Superior temporal gyrus (tissue), 1 donor: Measurements from ENCODE around the gene PLXNA2.

Source experiments
- DNase-seq: peaks from one replicate; pipeline ENCODE4 v3.0.0-alpha.2; 2016; ENCODE audit errors: extremely low spot score

PLXNA2 gene

GRCh38 chr1:208043691-208044181 lies 200.4 kb downstream of the PLXNA2 start:
- DNase-seq, result peak; percentile 37

DNA sequence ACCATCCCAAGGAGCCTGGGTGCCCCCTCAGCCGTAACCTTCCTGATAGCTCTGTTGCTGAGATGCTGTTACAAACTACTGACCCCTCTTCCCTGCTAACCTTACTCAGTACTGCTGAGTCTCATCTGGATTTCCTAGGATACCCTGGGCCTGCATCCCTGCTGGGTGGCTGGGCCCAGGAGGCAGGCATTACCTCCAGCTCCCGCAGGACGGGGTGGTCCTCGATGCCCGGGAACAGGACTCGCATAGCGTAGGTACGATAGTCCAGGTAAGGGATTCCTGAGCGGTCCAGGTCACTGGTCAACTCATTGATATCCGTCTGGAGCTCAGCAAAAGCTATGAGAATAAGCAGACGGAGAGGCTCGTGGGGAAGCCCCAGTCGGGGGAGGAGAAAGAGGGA lies 201.3 kb downstream of the PLXNA2 start:
- DNase-seq, result no peak

DNA sequence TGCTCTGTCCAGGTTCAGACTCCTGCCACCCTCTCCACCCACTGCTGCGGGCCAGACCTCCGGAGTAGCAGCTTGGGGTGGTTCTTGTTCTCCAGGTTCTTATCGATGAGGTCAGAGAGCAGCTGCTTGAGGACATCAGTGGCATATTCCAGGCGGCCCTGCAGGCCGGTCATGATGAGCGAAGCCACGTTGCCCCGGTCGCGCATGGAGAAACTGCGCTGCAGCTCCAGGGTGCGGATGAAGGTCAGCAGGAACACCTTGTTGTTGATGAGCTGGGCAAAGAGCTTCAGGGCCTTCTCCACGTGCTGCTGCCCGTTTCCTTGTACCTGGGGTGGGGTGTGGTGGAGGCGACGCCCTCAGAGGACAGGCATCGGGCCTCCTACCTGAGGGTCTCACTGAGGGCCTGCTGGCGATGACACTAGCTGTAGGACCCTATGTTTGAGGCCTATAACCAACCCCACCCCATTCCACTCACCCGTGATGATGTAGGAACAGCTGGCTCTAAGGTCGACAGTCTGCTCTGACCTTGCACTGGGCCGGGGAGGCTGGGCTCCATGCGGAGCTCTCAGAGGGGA lies 202.1 kb downstream of the PLXNA2 start:
- DNase-seq, result no peak

DNA sequence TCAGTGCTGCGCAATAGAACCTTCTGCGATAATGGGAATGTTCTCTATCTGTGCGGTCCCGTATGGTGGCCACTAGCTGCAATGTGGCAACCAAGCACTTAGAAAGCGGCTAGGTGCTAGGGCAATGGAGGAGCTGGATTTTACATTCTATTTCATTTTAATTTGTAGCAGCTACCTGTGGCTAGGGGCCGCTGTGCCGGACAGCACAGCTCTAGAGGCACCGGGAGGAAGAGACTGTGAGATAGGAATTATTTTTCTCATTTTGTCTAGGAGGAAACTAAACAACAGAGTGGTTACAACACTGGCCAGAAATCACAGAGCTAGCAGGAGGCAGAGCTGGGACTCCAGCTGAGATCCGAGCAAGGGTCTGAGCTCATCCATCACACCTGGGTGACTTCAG lies 202.7 kb downstream of the PLXNA2 start:
- DNase-seq, result no peak

DNA sequence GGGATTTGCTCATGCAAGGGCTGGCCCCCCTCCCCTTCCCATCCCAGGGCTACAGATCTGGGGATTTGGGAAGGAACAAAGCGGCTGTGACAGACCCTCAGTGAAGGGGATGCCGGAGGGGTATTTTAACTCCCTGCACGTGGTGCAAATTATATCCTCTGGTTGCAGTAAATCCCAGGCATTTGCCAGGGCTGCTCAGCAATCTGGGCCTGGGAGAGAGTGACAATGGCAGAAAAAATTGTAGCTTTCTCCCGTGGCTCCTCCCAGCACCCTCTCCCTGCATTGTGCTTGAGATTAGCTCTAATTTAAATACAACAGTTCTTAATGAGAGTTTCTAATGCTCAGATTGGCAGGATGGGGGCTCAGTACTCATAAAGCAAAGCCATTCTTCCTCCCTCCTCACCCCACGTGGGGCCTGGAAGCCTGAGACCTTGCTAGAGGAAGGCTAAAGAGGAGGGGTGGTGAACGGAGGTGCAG lies 203.3 kb downstream of the PLXNA2 start:
- no peak for DNase-seq

DNA sequence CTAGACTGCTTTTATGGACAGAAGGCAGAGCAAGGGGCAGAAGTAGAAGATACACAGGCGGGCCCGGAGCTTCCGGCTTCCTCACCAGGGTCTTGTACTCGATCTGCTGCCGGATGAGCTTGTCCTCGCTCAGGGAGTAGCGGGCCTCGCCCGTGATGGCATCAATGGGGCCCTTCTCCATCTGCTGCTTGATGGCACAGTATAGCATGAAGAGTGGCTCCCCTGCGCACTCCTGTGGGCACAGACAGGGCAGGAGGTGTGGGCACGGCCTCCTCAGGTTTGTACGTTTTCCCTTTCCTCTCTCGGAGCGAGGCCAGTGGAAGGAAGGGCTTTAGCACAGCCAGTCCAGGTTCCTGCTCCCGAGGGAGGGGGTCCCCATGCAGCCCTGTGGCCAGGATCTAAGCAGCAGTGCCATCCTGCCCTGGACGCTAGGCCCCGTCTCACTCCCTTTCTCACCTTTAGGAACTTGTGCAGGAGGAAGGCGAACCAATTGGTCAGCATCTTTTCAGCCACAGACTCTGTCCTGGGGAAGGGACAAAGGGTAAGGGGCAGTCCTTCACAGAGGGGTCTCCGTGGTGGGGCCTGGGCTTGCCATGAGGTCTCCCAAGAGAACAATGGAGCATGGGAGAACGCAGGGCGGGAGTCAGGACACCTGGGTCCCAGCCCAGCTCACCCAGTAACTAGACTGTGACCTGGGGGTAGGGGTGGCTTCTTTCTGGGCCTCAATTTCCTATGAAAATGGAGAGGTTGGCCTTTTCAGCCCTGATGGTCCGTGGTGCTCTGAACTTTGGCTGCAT lies 204.4 kb downstream of the PLXNA2 start:
- no peak for DNase-seq

- no peak for DNase-seq
These were observed 205.9 kb downstream of the PLXNA2 start for GRCh38 chr1:208038303-208038702.

DNA sequence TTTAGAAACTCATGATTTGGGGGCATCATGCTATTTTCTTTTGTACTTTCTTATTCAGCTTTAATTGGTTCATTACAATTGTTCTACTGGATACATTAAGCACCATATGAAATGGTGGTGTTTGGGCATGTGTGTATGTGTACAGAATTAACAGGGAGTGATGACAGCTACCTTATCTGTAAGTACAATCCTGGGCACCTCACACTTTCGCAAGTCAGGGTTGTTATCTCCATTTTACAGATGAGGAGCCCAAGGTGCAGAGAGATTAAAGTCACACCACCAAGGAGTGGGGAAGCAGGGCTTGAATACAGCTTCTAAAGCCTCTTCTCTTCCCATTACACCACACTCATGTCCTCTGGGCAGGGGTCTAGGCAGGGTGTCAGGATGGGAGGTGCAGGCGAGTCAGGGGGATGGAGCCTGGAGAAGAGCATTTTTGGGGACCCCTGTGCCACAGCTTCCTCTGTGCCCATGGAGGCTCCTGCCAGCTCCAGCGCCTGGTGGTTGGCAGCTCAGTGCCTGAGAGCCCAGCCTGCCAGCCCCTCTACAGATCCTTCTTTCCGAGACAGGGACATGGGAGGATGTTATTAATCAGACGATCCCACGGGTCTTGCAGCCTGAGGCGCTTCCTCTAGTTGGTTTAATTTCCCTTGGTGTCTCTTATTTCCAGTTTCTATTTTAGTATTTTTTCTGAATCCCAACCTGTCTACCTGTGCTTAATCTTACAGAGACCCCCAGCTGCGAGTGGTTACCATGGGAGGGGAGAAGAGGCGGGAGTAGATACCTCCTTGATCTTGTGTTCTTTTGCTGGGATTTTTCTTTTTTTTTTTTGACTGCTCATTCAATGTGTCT lies 207.0 kb downstream of the PLXNA2 start:
- DNase-seq, result no peak

- DNase-seq, result no peak
These were observed 207.9 kb downstream of the PLXNA2 start for GRCh38 chr1:208036106-208036808.

GRCh38 chr1:208034135-208034534 lies 210.0 kb downstream of the PLXNA2 start:
- DNase-seq, result no peak

- no peak for DNase-seq
These were observed 210.9 kb downstream of the PLXNA2 start for GRCh38 chr1:208033236-208033635.

DNA sequence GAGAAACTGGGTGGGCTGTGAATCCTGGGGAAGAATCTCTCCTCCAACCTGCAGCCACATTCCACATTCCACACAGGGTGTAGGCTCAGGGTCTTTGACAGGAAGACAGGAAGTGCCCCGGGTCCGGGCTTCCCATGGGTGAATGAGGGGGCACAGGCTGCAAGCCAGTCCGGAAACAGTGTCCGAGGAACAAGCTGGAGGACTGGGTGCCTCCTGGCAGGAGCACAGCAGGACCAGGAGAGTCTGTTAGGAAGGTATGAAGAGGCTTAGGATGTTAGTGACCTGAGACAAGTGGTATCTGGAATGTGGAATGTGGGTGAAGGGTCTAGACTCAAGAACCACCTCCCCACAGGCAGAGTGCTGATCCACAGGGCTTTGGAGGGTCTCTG lies 212.3 kb downstream of the PLXNA2 start:
- DNase-seq, result no peak

DNA sequence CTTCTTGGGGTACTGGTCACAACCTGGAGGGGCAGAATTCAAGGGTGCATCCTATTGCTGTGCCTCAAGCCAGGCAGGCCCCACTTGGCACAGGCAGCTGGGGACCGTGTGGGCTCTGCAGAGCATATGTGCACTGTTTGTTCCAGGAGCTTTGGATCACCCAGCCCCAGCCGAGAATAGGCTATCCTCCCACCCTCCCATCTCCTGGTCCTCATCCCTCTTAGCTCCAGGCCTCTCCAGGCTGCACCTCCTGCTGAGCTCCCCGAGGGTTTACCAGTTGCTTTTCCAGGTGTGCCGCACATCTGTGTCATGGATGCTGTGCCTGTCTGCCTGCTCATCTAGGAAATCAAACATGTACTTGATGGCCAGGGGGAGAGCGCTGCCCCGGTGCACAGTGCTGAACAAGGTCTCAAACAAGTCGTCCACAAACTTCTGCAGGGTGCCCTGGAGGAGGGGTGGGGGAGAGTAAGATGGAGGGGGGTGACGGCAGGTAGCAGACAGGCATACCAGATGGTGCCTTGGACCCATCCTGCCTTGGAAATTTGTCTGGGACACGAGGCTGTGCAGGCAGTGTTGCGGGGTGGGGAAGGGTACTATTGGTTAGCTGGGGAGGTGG lies 212.8 kb downstream of the PLXNA2 start:
- DNase-seq, result no peak

GRCh38 chr1:208030288-208031091 lies 213.7 kb downstream of the PLXNA2 start:
- no peak for DNase-seq

DNA sequence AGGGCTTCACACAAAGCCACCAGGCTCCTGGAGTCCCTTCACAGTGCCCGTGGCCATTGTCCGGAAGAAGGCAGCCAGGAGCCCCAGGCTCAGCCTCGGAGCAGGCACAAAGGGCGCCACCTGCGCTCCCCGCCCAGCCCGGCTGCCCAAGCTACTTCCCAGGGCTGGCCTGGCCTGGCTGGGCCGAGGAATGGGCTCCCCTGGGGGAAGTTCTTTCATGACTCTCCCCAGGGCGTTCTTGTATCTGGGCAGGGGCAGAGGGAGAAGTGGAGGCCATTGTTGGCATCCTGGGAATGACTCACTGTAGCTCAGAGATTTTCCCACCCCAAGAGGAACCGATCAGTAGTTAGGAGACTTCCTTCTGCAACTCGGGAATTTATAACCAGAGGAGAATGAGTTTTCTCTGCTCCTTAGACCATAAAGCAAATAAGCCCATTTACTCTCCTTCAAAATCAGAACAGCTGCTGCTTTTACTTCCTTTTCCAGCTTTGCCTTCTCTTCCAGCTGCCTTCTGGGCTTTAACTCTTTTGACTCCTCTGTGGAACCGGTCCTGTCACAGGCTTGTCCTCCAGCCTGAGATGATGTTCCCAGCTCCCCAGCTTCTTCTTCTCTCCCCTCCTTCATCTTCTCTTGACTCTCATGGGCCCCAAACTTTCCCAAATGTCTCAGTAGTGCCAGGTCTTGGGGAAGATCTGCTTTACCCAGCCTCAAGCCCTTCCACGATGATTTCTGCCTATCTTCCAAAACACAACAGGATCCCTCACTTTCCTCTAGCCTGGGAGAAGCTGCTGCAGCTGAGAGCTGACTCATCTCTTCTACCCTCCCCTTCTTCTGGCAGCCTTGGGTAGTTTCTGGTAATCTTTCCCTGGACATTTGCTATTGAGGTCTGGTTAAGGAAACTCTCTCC lies 214.6 kb downstream of the PLXNA2 start:
- DNase-seq, result peak; percentile 46

- DNase-seq, result no peak
These were observed 215.7 kb downstream of the PLXNA2 start for GRCh38 chr1:208028526-208028925.

GRCh38 chr1:208027861-208028260 lies 216.3 kb downstream of the PLXNA2 start:
- no peak for DNase-seq

GRCh38 chr1:208026880-208027438 lies 217.2 kb downstream of the PLXNA2 start:
- DNase-seq, result no peak

DNA sequence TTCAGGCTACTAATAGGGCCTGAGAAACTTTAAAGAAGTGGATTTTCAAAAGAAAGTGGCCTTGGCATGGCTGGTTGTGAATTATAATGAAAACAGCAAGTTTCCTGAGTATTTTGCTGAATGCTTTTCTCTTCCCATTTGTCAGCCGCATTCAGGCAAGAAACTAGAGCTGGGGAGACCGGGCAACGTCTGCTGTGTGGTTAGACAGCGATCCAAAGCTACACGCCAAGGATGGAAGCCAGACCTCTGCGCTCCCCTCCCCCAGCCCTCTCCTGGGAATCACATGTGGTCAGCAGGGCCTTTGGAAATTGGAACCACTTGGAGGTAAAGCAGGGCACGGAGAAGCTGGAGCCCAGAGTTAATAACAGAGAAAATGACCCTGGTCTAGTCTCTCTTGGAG lies 219.2 kb downstream of the PLXNA2 start:
- DNase-seq, result no peak
